ENCODE data around the gene GLG1.
"Not testable (repeated sequence)": the region's sequence is repeated elsewhere in the genome, so short reads cannot be mapped to it uniquely, and the experiment has no call there.

Gene GLG1

DNA sequence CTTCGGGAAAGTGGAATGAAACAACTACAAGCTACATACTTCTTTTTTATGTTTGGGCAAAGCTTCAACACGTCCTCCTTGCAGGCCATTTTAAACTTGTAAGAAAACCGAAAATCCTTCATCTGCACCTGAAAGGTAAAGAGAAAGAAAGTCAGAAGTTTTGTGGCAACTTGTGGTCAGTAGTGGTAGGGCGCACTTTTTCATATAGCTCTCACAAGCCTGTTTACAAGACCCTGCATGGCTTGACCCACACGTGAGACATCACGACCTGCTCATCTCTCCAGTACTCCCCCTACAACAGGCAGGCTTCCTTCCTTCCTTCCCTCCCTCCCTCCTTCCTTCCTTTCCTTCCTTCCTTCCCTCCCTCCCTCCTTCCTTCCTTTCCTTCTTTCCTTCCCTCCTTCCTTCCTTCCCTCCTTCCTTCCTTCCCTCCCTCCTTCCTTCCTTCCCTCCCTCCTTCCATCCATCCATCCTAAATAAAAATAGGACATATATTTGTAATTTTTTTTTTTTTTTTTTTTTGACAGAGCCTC lies 136.9 kb downstream of the GLG1 start:
- DNase-seq: no peak

DNA sequence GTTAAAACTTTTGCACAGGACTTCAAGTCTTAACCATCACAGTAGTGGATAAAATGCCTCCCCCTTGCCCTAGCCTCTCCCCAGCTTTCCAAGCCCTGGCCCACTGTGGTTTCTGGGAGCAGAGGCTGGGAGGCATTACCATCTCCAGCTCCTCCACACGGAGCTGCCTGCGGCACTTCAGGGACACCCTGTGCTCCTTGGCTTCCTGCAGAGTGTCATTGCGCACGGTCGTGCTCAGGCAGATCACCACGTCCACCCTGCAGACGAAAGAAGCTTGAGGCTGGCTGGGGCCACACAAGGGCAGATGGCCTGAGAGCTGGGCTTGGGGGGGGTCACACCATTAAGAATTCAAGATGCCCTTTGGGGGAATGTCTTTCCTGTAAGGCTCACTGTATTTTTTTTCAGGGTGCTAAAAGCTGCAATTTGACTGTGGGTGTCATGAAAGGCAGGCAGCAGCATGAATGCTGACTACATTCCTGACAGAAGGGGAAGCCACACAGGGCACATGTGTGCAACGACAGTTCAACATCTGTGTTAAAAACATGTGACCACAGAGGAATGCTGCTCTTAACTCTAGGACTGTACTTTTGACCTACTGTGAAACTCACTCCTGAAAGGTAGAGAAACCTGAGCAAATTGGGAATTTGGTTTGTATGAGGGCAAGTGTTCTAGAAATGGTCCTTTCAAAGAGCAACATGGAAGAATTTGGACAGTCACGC lies 137.9 kb downstream of the GLG1 start:
- DNase-seq: no peak

DNA sequence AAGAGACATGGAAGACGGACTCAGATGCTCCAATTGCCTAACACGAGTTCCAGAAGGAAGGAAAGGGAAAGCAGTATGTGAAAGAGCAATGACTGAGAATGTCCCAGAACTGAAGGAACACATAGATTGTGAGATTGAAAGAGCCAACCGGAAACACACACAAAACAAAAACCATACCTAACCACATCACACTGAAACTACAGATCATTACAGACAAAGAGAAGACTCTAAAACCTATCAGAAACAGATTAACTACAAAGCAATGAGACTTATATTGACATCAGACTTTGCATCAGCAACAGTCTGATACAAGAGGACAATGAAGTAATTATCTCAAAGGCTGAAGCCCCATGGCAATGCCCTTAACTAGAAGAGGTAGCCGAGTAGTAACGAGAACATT lies 140.0 kb downstream of the GLG1 start:
- DNase-seq: no peak

DNA sequence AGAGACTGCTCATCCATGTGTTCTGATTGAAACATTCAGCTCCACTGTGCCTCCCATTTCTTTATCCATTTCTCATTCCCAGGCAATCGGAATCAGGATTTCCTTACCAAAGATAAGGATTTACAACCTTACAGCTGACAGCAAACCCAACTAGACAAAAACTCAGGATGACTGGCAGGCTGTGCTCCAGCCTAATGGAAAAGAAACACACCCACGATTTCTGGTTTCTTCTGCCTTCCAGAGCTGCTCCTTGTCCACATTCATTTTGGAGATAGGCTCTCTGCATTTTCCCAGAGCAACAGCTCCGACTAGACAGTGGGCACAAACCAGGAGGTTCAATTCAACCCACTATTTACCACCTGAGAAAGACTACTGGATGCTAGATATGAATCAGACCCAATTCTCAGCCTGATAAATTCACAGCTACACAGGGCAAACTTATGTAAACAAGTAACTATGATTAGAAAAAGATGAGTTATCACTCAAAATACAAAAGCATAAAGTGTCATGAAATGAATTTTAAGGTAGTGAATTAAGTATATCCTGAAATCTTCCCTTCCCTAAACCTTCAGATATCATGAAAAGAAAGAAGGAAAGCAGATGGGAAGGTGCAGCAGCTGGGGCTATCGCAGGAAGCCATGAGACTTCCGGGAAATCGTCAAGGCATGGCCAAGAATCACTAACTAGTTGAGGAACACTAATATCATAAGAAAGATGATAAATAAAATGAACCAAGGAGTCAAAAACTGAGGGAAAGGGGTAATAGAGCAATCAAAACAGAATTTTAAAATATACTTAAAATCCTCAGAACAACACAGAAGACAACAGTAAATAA lies 140.8 kb downstream of the GLG1 start:
- DNase-seq: no peak

DNA sequence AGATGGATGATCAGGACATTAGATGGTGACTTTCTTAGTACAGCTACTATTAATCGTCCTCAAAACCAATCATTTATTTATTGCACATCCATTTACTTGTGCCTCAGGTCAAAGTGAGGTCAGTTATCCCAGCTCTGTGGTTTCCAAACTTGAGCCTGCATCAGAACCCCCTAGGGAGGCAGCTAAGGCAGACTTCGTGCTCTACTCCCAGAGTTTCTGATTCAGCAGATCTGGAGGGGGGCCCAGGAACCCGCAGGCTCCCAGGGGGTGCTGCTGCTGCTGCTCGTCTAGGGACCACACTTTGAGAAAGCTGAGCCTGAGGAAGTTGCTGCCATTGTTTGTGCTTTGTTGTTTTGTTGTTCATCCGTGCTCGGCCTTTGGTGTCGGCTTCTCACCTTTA lies 141.6 kb downstream of the GLG1 start:
- no peak for DNase-seq

DNA sequence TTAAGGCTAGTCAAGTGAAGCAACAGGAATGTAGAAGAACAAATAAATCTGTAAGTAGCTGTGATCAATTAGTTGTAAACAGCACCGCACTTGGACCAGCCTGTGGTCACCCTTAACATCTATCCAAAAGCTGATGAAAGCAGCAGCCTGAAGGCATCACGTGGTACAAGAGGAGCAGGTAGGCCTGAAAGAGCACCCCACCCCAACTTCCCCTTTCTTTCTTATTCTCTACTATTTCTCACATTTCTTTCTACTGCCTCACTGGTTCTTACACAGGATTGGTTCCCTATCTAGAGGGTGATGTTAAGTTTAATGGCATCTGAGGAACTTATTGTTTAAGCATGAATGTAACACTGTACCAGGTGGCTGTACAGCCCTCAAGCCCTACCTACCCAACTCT lies 143.0 kb downstream of the GLG1 start:
- DNase-seq: no peak

DNA sequence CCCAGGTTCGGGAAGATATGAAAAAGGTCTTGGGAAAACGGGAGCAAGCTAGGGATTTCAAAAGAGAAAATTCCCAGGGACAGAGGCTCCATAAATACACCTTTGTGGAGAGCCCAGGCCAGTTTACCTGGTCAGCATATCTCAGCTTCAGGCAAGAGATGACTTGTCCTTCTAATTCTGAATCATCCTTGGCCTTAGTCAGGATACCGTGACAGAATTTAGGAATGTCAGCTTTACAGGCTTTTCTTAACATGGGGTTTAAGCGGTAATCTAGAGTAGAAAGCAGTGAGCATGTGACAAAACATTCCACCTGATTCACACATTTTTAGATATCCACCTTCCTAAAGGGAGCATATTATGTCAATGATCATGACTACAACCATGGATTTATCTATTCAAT lies 144.6 kb downstream of the GLG1 start:
- no peak for DNase-seq

DNA sequence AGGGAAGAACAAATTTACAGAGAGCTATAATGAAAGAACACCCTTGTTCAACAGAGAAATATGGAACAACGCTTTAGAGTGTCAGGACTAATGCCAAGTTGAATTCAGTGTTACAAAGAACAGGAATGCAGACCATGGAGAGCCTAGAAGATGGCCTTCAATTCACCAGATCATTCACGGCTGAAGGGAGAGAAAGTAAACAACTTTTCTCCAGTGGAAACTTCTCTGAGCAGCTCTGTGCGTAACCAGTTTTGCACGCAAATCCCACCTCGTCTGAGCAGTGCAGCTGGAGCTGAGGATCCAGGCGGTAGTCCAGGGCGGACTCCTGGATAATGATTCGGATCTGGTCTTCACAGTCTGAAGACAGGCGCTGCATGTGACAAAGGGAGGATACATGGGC lies 145.1 kb downstream of the GLG1 start:
- no peak for DNase-seq

DNA sequence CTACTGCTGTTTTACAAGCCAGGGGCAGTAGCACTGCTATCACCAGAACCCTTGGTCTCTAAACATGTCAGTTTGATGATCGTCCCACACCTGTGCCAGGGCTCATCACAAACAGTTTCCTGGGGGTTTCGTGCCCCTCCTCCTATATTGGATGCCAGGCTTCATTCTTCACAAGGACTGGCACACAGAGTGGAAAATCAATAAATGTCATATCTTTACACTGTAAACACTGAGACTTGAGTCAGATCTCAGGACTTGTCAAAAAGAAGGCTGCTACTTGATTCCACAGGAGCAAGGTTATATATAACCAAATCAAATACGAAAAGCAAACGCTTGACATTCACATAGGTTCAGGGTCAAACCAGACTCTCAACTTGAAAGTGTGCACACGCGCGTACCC lies 146.4 kb downstream of the GLG1 start:
- no peak for DNase-seq

DNA sequence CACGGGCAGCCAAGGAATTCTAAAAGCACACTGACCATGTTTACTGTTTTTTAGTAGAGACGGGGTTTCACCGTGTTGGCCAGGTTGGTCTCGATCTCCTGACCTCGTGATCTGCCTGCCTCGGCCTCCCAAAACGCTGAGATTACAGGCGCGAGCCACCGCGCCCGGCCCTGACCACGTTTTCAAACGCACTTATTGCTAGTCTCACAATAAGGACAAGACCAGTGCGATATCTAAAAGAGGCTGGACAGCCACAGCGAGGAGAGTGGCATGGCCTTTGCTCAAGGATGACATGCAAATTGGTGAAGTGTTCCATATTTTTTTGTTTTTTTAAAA lies 150.7 kb downstream of the GLG1 start:
- DNase-seq: no peak

DNA sequence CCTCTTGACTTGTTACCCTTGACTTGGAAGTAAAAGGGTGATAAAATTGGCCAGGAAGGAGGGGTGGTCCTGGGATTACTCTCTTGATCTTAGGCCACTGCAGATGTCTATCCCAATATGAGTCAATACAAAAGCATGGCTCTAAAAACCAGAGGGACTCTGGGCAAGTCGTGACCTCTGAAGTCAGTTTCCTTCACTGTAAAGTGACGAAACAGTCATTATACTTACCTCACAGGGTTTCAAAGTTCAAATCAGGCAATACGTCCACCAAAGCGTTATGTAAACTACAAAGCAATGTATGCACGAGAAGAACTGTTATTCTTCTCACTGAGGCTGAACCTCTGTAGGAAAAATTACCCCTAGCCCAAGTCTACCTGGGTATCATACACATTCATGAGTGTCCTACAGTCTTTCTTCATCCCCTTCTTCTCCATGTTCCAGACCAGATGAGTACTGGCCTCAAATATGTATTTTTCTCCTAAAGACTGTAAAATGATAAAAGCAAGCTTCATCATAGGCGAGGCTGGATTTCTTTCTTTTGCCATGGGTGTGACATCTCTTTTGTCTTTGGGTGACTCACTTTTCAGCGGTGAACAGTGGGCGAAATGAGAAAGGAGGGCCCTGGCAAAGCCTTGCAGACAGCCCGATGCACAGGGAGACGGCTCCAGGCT lies 151.2 kb downstream of the GLG1 start:
- no peak for DNase-seq

DNA sequence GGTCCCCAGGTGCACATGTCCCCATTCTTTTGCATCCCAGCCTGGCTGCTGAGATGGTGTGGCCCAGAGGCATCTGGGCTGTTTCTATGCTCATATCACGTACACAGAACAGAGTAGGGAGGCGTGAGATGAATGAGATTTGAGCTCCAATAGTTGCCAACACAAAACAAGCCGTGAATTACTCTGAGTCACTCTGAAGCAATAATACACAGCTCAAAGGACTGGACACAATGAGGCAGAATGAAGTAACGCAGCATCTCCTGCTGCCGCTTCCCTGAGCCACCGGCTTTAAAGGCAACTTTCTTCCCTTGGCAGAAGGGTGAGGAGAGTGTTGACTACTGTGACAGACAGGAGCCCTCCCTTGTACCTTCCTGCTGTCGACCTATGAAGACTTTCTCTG lies 151.7 kb downstream of the GLG1 start:
- DNase-seq: no peak

DNA sequence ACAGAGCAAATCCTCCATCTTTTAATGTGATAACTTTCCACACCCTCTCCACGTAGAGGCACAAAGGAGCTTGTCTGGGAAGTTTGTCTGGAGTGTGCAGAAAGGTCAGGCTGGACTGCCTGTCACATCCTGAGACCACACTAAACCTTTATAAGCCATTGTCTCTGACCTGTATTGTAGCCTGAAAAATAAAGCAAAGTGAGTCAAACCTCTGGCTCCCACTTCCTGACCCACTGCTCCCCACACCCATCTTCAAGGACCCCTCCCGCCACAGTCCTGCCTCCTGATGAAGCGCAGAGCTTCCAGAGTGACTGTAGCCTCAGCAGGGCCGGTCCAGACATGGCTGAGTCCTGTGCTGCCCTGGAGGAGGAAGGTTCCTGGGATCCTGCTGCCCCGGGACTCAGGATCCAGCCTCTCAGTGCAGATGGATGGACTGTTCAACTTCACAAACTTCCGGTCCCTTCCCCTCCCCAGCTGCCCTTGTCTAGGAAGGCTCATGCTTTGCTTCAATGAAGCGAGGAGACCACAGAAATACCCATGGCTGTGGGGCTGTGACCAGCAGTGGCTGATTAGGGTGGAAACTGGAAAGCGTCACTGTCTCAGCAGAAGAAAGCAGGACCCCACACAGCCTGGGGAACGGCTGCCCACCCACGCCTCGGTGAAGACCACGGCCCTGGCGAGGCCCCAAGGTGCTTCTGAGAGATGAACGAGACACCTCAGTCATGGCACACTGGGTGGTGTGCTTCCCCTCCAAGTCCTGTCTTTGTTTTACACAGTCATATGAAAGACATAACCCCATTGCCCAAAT lies 154.8 kb downstream of the GLG1 start:
- no peak for DNase-seq

DNA sequence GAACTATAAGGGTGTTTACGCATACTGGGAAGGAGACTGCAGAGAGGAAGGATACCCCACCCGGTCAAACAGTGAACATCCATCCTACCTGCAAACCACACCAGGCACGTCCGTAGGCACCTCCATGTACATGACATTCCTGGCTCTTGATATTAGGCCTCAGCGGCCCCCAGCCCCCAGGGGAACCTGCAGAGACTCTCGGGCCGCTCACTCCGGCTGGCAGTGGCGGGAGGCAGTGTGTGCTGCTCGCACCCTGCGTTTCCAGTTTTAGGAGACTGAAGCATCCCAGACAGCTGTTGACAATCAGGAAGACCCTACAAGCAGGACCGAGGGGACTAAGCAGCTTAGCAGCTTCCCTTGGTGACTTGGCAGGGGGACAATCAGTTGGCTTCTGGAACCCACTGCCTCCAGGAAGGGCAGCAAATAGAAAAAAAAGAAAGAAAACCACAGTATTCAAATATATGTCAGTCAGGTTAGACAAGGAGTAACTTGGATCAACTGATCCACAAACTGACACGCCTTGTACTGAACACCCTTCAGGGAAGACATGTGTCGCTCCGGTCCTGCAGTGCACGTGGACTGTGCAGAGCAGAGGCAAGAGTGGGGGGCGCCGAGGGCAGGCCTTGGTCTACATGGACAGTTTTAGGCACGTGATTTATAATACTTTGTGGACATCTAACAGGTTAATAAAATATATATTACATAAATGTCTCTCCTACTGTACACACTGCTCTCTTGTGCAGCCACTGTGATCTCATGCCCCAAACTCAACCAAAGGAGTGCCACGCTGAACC lies 155.8 kb downstream of the GLG1 start:
- DNase-seq: no peak

DNA sequence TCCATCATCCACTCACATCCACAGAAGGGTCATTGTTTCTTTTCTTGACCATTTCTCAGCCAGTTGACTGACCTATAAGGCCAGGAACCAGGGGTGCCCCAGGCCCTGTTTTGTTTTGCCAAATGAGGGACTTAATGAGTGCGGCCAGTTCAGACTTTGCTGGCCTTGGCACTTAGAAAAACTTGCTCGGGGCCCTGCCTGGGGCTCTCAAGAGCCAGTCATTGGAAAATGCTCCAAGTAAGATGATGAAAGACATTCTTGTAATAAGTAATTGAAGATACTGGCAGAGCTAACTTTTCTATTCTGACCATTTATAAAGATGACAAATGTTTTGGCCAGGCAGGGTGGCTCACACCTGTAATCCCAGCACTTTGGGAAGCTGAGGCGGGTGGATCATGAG lies 156.7 kb downstream of the GLG1 start:
- DNase-seq: no peak

DNA sequence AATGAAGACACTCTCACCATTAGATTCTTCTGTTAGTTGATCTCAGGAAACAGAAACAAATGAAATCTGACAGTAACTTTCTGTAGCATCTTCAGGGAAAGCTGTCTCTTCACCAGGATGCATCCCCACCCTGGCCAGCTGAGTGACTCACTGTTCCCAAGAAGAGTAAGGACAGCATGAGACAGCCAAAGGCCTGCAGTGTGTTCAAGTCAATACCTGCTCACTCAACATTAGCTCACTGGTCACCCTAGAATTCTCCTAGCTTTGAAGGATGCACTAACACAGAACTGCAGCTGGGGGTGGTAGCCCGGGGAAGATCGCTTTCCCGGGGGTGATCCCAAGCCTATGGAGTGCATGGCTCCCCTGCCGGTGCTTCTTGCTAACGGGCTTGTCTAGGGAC lies 157.4 kb downstream of the GLG1 start:
- no peak for DNase-seq

DNA sequence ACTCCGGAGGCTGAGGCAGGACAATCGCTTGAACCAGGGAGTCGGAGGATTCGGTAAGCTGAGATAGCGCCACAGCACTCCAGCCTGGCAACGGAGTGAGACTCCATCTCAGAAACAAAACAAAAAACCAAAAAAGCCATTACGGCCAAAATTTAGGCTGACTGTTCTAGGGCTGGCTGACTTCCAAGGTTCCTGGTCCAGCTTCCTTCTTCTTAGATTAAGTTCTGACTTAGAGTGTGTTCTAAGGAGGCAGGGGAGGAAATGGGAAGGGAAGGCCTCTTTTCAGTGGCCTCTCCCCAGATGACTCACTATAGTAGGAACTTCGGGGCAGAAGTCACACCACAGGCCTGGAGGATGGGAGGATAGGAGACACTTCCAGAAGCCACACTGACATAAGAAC lies 157.9 kb downstream of the GLG1 start:
- DNase-seq: peak; percentile 38

DNA sequence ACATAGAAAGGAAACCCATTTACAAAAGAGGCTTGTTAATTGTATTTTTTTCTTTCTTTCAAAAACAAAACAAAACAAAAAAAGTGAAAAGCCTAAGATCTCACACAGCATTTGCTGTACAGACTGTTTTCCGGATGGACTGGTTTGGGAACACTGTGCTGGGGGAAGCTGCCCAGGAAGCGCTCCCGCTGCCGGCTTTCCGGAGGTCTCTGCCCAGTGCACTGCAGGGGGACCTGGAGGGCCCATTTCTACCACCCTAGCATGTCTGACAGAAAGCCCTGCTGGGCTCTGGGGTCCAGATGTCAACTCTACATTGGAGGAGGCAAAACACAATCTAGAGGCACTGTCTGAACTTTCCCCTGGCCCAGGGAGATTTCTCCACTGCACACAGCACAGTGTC lies 159.3 kb downstream of the GLG1 start:
- DNase-seq: no peak

DNA sequence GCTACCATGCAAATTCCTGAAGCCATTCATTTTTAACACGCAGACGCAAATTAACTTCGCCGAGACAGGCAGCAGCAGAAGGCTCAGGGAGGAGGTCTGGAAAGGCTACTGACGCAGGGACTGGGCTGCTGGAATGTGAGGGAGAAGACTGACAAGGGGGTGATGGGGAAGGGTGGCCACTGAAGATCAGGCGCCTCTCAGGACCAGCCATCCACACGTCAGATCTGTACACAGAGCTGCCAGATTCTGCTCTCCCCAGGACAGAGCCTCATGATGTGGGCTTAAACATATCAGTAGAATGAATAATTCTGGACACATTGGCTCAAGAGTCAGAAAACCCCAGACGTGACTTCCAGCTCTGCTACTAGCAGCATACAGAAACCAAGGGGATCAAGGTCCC lies 160.0 kb downstream of the GLG1 start:
- no peak for DNase-seq

DNA sequence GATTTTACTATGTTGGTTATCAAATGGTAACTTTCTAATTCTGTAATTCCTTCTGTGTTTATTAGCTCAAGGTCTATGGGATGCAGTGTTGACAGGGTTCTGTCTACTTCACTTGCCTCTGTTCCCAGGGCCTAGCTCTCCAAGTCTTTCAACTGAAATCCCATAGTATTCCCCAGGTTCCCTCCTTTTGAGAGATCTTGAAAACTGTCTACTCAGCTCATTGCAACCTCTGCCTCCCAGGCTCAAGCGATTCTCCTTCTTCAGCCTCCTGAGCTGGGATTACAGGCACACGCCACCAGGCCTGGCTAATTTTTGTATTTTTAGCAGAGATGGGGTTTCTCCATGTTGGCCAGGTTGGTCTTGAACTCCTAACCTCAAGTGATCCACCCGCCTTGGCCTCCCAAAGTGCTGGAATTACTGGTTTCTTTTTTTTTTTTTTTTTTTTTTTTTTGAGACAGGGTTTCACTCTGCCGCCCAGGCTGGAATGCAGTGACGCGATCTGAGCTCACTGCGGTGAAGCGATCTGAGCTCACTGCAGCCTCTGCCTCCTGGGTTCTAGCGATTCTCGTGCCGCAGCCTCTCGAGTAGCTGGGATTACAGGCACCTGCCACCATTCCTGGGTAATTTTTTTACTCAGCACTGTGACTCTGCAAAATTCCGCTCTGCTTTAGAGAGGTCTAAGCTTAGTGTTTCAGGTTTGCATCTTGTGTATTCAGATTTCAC lies 163.1 kb downstream of the GLG1 start:
- not testable (repeated sequence) for DNase-seq

DNA sequence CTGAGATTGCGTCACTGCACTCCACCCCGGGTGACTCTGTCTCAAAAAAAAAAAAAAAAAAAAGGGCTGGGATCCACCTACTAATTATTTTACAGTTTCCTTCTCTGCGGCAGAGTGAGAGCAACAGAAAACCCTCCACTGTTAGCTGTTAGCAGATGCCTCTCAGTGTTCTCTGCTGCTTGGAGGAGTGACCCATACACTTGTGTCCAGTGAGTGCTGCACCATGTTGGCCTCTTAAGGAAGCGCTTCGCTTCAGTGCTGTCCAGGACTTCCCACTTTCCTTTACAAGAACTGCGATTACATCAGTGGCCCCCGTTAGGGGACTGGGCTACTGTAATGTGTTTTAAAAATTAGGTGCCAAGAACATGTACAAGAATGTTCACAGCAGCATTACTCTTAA lies 167.2 kb downstream of the GLG1 start:
- no peak for DNase-seq

Measured in femur (tissue), 1 donor.